MV-4-11 (cell line): Measurements from ENCODE around the gene MADD.
A peak's percentile ranks its signal among the peaks of the same experiment; 100 is the strongest.
"Not testable (repeated sequence)": the region's sequence is repeated elsewhere in the genome, so short reads cannot be mapped to it uniquely, and the experiment has no call there.

Experiments
- DNase-seq: peaks from one replicate; lab custom pipeline; 2025; lab: John Stamatoyannopoulos, UW

The MADD gene

GRCh38 chr11:47274495-47275235 lies 4.7 kb downstream of the MADD start:
- no peak for DNase-seq

- DNase-seq = peak; percentile 25
Measured at GRCh38 chr11:47276923-47277322, 7.0 kb downstream of the MADD start.

GRCh38 chr11:47278058-47278457 lies 8.1 kb downstream of the MADD start:
- no peak for DNase-seq

GRCh38 chr11:47278769-47279168 lies 8.8 kb downstream of the MADD start:
- no peak for DNase-seq

GRCh38 chr11:47280099-47280498 lies 10.2 kb downstream of the MADD start:
- no peak for DNase-seq

GRCh38 chr11:47280860-47281259 lies 10.9 kb downstream of the MADD start:
- DNase-seq = no peak

- DNase-seq = no peak
Measured at GRCh38 chr11:47282462-47282861, 12.5 kb downstream of the MADD start.

- no peak for DNase-seq
Measured at GRCh38 chr11:47284151-47284550, 14.2 kb downstream of the MADD start.

- DNase-seq = no peak
Measured at GRCh38 chr11:47285969-47286770, 16.2 kb downstream of the MADD start.

GRCh38 chr11:47288066-47288465 lies 18.1 kb downstream of the MADD start:
- no peak for DNase-seq

- no peak for DNase-seq
Measured at GRCh38 chr11:47289856-47290255, 19.9 kb downstream of the MADD start.

- DNase-seq = no peak
Measured at GRCh38 chr11:47295385-47295784, 25.5 kb downstream of the MADD start.

- DNase-seq = no peak
Measured at GRCh38 chr11:47296045-47296444, 26.1 kb downstream of the MADD start.

- no peak for DNase-seq
Measured at GRCh38 chr11:47299078-47299477, 29.1 kb downstream of the MADD start.

GRCh38 chr11:47302853-47303252 lies 32.9 kb downstream of the MADD start:
- peak; percentile 23 for DNase-seq

- no peak for DNase-seq
Measured at GRCh38 chr11:47305734-47306483, 36.0 kb downstream of the MADD start.

GRCh38 chr11:47306484-47306844 lies 36.5 kb downstream of the MADD start:
- DNase-seq = no peak

GRCh38 chr11:47308050-47308823 lies 38.3 kb downstream of the MADD start:
- DNase-seq = no peak

GRCh38 chr11:47314992-47315391 lies 45.1 kb downstream of the MADD start:
- no peak for DNase-seq

- DNase-seq = not testable (repeated sequence)
Measured at GRCh38 chr11:47316501-47316900, 46.6 kb downstream of the MADD start.

- DNase-seq = peak; percentile 45
Measured at GRCh38 chr11:47317064-47317828, 47.3 kb downstream of the MADD start.
